ENCODE measurements around the gene HOXA2. TPM values are rescaled to one million over a fixed set of nuclear protein-coding genes. Genes with fewer than 3 reads are reported as not detected.
A peak's percentile ranks its signal among the peaks of the same experiment; 100 is the strongest.

The HOXA2 gene
- polyA plus RNA-seq, 2 donors: 1.8 to 2.3 TPM

- Histone ChIP-seq H3K27me3 (ENCODE audit: control insufficient read depth in 1 of 2, insufficient read depth in 2 of 2, low read length in 2 of 2) (no peaks in the 10 kb centered on the region), H3K9me3 (ENCODE audit: control insufficient read depth in 2 of 2, insufficient read depth in 1 of 2, low read depth in 1 of 2, low read length in 1 of 2) (no peaks in the 10 kb centered on the region), H3K4me1 (ENCODE audit: control insufficient read depth in 2 of 2, insufficient read depth in 2 of 2, low read length in 1 of 2) (peaks cover 0 to 10% of the 10 kb centered on the region in 2 donors), H3K27ac (ENCODE audit: low read depth in 2 of 2, low read length in 1 of 2) (peak overlapping the region; percentile 96 to 97), H3K4me3 (ENCODE audit: low read depth in 1 of 2, low read length in 2 of 2) (peak overlapping the region; percentile 44), H3K36me3 (ENCODE audit: control insufficient read depth in 2 of 2, insufficient read depth in 2 of 2, low read length in 1 of 2) (no peaks in the 10 kb centered on the region)
- WGBS, 2 donors: 25 to 31% methylated on average over 44 to 47 of the region's 47 CpGs
These were observed 5.2 kb upstream of the HOXA2 start for GRCh38 chr7:27107391-27108381.

- H3K36me3 ChIP-seq (ENCODE audit: control insufficient read depth in 2 of 2, insufficient read depth in 2 of 2, low read length in 1 of 2): no peaks in the 10 kb centered on the region
- H3K4me1 ChIP-seq (ENCODE audit: control insufficient read depth in 2 of 2, insufficient read depth in 2 of 2, low read length in 1 of 2): peaks cover 0 to 10% of the 10 kb centered on the region in 2 donors
- peak overlapping the region; percentile 44 to 48 for H3K4me3 ChIP-seq (ENCODE audit: low read depth in 1 of 2, low read length in 2 of 2)
- no peaks in the 10 kb centered on the region for H3K27me3 ChIP-seq (ENCODE audit: control insufficient read depth in 1 of 2, insufficient read depth in 2 of 2, low read length in 2 of 2)
- peak overlapping the region; percentile 93 to 95 for H3K27ac ChIP-seq (ENCODE audit: low read depth in 2 of 2, low read length in 1 of 2)
- 17 to 33% methylated on average over 14 of the region's 14 CpGs for WGBS, 2 donors
- no peaks in the 10 kb centered on the region for H3K9me3 ChIP-seq (ENCODE audit: control insufficient read depth in 2 of 2, insufficient read depth in 1 of 2, low read depth in 1 of 2, low read length in 1 of 2)
These were observed 4.4 kb upstream of the HOXA2 start for GRCh38 chr7:27106901-27107240.

GRCh38 chr7:27106181-27106900 is 3.9 kb upstream of the HOXA2 start:
- Histone ChIP-seq H3K36me3 (ENCODE audit: control insufficient read depth in 2 of 2, insufficient read depth in 2 of 2, low read length in 1 of 2) (no peaks in the 10 kb centered on the region), H3K4me3 (ENCODE audit: low read depth in 1 of 2, low read length in 2 of 2) (peak overlapping the region; percentile 44 to 48), H3K27me3 (ENCODE audit: control insufficient read depth in 1 of 2, insufficient read depth in 2 of 2, low read length in 2 of 2) (no peaks in the 10 kb centered on the region), H3K27ac (ENCODE audit: low read depth in 2 of 2, low read length in 1 of 2) (peak overlapping the region; percentile 93 to 95), H3K9me3 (ENCODE audit: control insufficient read depth in 2 of 2, insufficient read depth in 1 of 2, low read depth in 1 of 2, low read length in 1 of 2) (no peaks in the 10 kb centered on the region), H3K4me1 (ENCODE audit: control insufficient read depth in 2 of 2, insufficient read depth in 2 of 2, low read length in 1 of 2) (peaks cover 0 to 10% of the 10 kb centered on the region in 2 donors)
- WGBS, 2 donors: 19 to 39% methylated on average over 44 of the region's 44 CpGs

GRCh38 chr7:27105301-27106031 is 3.0 kb upstream of the HOXA2 start:
- Histone ChIP-seq H3K36me3 (ENCODE audit: control insufficient read depth in 2 of 2, insufficient read depth in 2 of 2, low read length in 1 of 2) (no peaks in the 10 kb centered on the region), H3K4me3 (ENCODE audit: low read depth in 1 of 2, low read length in 2 of 2) (peak overlapping the region in 1 of 2 donors; percentile 27), H3K27me3 (ENCODE audit: control insufficient read depth in 1 of 2, insufficient read depth in 2 of 2, low read length in 2 of 2) (no peaks in the 10 kb centered on the region), H3K9me3 (ENCODE audit: control insufficient read depth in 2 of 2, insufficient read depth in 1 of 2, low read depth in 1 of 2, low read length in 1 of 2) (no peaks in the 10 kb centered on the region), H3K4me1 (ENCODE audit: control insufficient read depth in 2 of 2, insufficient read depth in 2 of 2, low read length in 1 of 2) (peaks cover 0 to 10% of the 10 kb centered on the region in 2 donors), H3K27ac (ENCODE audit: low read depth in 2 of 2, low read length in 1 of 2) (peak overlapping the region; percentile 83 to 95)
- 42 to 48% methylated on average over 13 of the region's 13 CpGs for WGBS, 2 donors

- Histone ChIP-seq H3K4me3 (ENCODE audit: low read depth in 1 of 2, low read length in 2 of 2) (no peak overlapping the region), H3K4me1 (ENCODE audit: control insufficient read depth in 2 of 2, insufficient read depth in 2 of 2, low read length in 1 of 2) (peaks cover 0 to 5% of the 10 kb centered on the region in 2 donors), H3K36me3 (ENCODE audit: control insufficient read depth in 2 of 2, insufficient read depth in 2 of 2, low read length in 1 of 2) (no peaks in the 10 kb centered on the region), H3K27me3 (ENCODE audit: control insufficient read depth in 1 of 2, insufficient read depth in 2 of 2, low read length in 2 of 2) (no peaks in the 10 kb centered on the region), H3K9me3 (ENCODE audit: control insufficient read depth in 2 of 2, insufficient read depth in 1 of 2, low read depth in 1 of 2, low read length in 1 of 2) (no peaks in the 10 kb centered on the region), H3K27ac (ENCODE audit: low read depth in 2 of 2, low read length in 1 of 2) (peak overlapping the region; percentile 92 to 93)
- 34 to 41% methylated on average over 13 of the region's 13 CpGs for WGBS, 2 donors
These were observed 2.0 kb upstream of the HOXA2 start for GRCh38 chr7:27104341-27105058.

GRCh38 chr7:27103489-27104226 is 1.2 kb upstream of the HOXA2 start:
- Histone ChIP-seq H3K27me3 (ENCODE audit: control insufficient read depth in 1 of 2, insufficient read depth in 2 of 2, low read length in 2 of 2) (no peaks in the 10 kb centered on the region), H3K9me3 (ENCODE audit: control insufficient read depth in 2 of 2, insufficient read depth in 1 of 2, low read depth in 1 of 2, low read length in 1 of 2) (no peaks in the 10 kb centered on the region), H3K36me3 (ENCODE audit: control insufficient read depth in 2 of 2, insufficient read depth in 2 of 2, low read length in 1 of 2) (no peaks in the 10 kb centered on the region), H3K4me1 (ENCODE audit: control insufficient read depth in 2 of 2, insufficient read depth in 2 of 2, low read length in 1 of 2) (peaks cover 0 to 2% of the 10 kb centered on the region in 2 donors), H3K4me3 (ENCODE audit: low read depth in 1 of 2, low read length in 2 of 2) (peak overlapping the region; percentile 34 to 75), H3K27ac (ENCODE audit: low read depth in 2 of 2, low read length in 1 of 2) (peak overlapping the region; percentile 92 to 93)
- 14 to 19% methylated on average over 35 of the region's 35 CpGs for WGBS, 2 donors

- Histone ChIP-seq H3K9me3 (ENCODE audit: control insufficient read depth in 2 of 2, insufficient read depth in 1 of 2, low read depth in 1 of 2, low read length in 1 of 2) (no peaks in the 10 kb centered on the region), H3K36me3 (ENCODE audit: control insufficient read depth in 2 of 2, insufficient read depth in 2 of 2, low read length in 1 of 2) (no peaks in the 10 kb centered on the region), H3K27ac (ENCODE audit: low read depth in 2 of 2, low read length in 1 of 2) (peak overlapping the region; percentile 93), H3K4me1 (ENCODE audit: control insufficient read depth in 2 of 2, insufficient read depth in 2 of 2, low read length in 1 of 2) (peaks cover 0 to 2% of the 10 kb centered on the region in 2 donors), H3K4me3 (ENCODE audit: low read depth in 1 of 2, low read length in 2 of 2) (peak overlapping the region; percentile 65 to 75), H3K27me3 (ENCODE audit: control insufficient read depth in 1 of 2, insufficient read depth in 2 of 2, low read length in 2 of 2) (no peaks in the 10 kb centered on the region)
- 2 to 4% methylated on average over 34 to 39 of the region's 39 CpGs for WGBS, 2 donors
These were observed 414 bp downstream of the HOXA2 start for GRCh38 chr7:27101957-27102580.

- H3K27me3 ChIP-seq (ENCODE audit: control insufficient read depth in 1 of 2, insufficient read depth in 2 of 2, low read length in 2 of 2): no peaks in the 10 kb centered on the region
These were observed 1.1 kb downstream of the HOXA2 start for GRCh38 chr7:27101171-27101956.

More at GRCh38 chr7:27101171-27101956, 1.1 kb downstream of the HOXA2 start:
- Histone ChIP-seq H3K36me3 (ENCODE audit: control insufficient read depth in 2 of 2, insufficient read depth in 2 of 2, low read length in 1 of 2) (no peaks in the 10 kb centered on the region), H3K27ac (ENCODE audit: low read depth in 2 of 2, low read length in 1 of 2) (peak overlapping the region; percentile 93), H3K9me3 (ENCODE audit: control insufficient read depth in 2 of 2, insufficient read depth in 1 of 2, low read depth in 1 of 2, low read length in 1 of 2) (no peaks in the 10 kb centered on the region), H3K4me1 (ENCODE audit: control insufficient read depth in 2 of 2, insufficient read depth in 2 of 2, low read length in 1 of 2) (peaks cover 0 to 2% of the 10 kb centered on the region in 2 donors), H3K4me3 (ENCODE audit: low read depth in 1 of 2, low read length in 2 of 2) (peak overlapping the region; percentile 65 to 75)
- WGBS, 2 donors: 19 to 23% methylated on average over 25 of the region's 25 CpGs

Measured in esophagus (tissue), 2 donors.